Ovary (tissue), 9 donors: ENCODE data around the gene SUSD3. TPM values are rescaled to one million over a fixed set of nuclear protein-coding genes. Genes with fewer than 3 reads are reported as not detected.
"Not testable (repeated sequence)": the region's sequence is repeated elsewhere in the genome, so short reads cannot be mapped to it uniquely, and the experiment has no call there.

Experiments
- DNase-seq, 5 donors: peaks; one replicate each; pipeline ENCODE4 v3.0.0-alpha.2; 2019 to 2020
- H3K27ac ChIP-seq, 2 donors: fragments of 200-600 bp; one replicate each; pipeline versions ENCODE4 v1.5.1 to v1.8.0; 2019 to 2022
- H3K27me3 ChIP-seq: fragments of 200-600 bp; one replicate; pipeline ENCODE4 v1.8.0; 2022
- H3K36me3 ChIP-seq: fragments of 200-600 bp; sonication (generic); one replicate; pipeline ENCODE4 v1.5.1; 2019
- H3K4me1 ChIP-seq: one replicate; pipeline ENCODE4 v1.8.1; 2013; ENCODE audit warnings: mild to moderate bottlenecking, moderate library complexity; ENCODE audit not compliant: insufficient read depth
- H3K4me3 ChIP-seq: fragments of 200-600 bp; sonication (generic); one replicate; pipeline ENCODE4 v1.5.1; 2017
- H3K9me3 ChIP-seq, 2 donors: fragments of 200-600 bp in 1 of 2; sonication (generic) in 1 of 2; one replicate each; pipeline versions ENCODE4 v1.5.1 to v1.8.1; 2013 to 2019; ENCODE audit warnings: mild to moderate bottlenecking in 1 of 2, moderate library complexity in 1 of 2
- CTCF ChIP-seq, 3 donors: fragments of 450-650 bp in 2 of 3; fragments of 200-600 bp in 1 of 3; IDR thresholded peaks; one replicate each; pipeline versions ENCODE4 v1.5.1 to v1.8.0; 2016 to 2022; ENCODE audit warnings: antibody characterized with exemption in 3 of 3, mild to moderate bottlenecking in 1 of 3
- EP300 ChIP-seq: sonication (generic); formaldehyde crosslinking; IDR thresholded peaks from one replicate; pipeline ENCODE4 v1.6.1; 2017; ENCODE audit warnings: antibody characterized with exemption
- POLR2A ChIP-seq: fragments of 450-650 bp; IDR thresholded peaks from one replicate; pipeline ENCODE4 v1.6.1; 2017; ENCODE audit warnings: antibody characterized with exemption, mild to moderate bottlenecking, moderate library complexity
- whole genome bisulfite sequencing, 3 donors: extraction: QIAGEN DNeasy Blood & Tissue Kit in 1 of 3; methylation state at CpG; one replicate each; pipeline versions ENCODE4 v1.1.5 to v1.1.7; 2013 to 2017; 5-methylcytosine and 5-hydroxymethylcytosine counted together
- intact Hi-C, 4 donors: fragments of 100-400 bp; cut with DNase I; formaldehyde crosslinking; loops; one replicate each; pipeline versions ENCODE4 v1.11.0 to v1.15.1; 2022 to 2023
- polyA plus RNA-seq, 2 donors: library from polyadenylated mRNA; stranded (reverse); fragments of 200-250 nt in 1 of 2; fragments of 350-450 nt in 1 of 2; fragmentation: Illumina TruSeq in 1 of 2; extraction: RNeasy Lipid Tissue Mini Kit (QIAGEN cat#74804) in 1 of 2; gene quantifications; one replicate each; pipeline ENCODE4 v1.2.3, GENCODE V29; 2013 to 2014
- total RNA-seq, 7 donors: library from RNA; depleted of rRNA in 2 of 7; stranded (reverse); fragments of >200 nt in 2 of 7; fragmentation: NEBNext Ultra II Directional in 3 of 7; extraction: Animal tissue kit (Norgen Biotek cat#: 25700) in 3 of 7; gene quantifications; one replicate each; pipeline versions ENCODE4 v1.1.0 to v1.2.4, GENCODE V29; 2016 to 2023
- donor health status: DM: no; HTN: no; CAD: no; lungs with moderate emphysema.
- donor health status: DM: no; HTN: no; CAD: no.
- donor health status: Bipolar disorder and iron deficiency.
- donor health status: DM: yes; HTN: yes; CAD: no.
- donor health status: DM: no; HTN: no; CAD: no.
- donor health status: DM: yes; HTN: yes; CAD: no.

The SUSD3 gene
- total and polyA plus RNA-seq, 9 donors, result 9.6 to 66.1 (median 42.4) TPM

- H3K9me3 ChIP-seq, result no peaks in the 10 kb centered on the region
- no peaks in the 10 kb centered on the region for H3K27me3 ChIP-seq
- TF ChIP-seq POLR2A (no peak), CTCF (IDR thresholded peaks at IDR 0.05) (no peak), EP300 (no peak)
- no peak overlapping the region for H3K4me3 ChIP-seq
- H3K27ac ChIP-seq, result no peak overlapping the region
- 95 to 96% (median 96%) methylated on average over 8 of the region's 8 CpGs for WGBS, 3 donors
- peak in 3 of 5 donors; percentile 0 to 28 (median 10) for DNase-seq
- intact Hi-C loops, result no loop called here
- peaks cover 20% of the 10 kb centered on the region for H3K4me1 ChIP-seq
- H3K36me3 ChIP-seq, result no peaks in the 10 kb centered on the region
Observed at GRCh38 chr9:93100276-93100636, 41.8 kb downstream of the SUSD3 start.

- H3K4me3 ChIP-seq, H3K27ac ChIP-seq, H3K36me3 ChIP-seq, H3K9me3 ChIP-seq, intact Hi-C loops, H3K27me3 ChIP-seq: not testable (repeated sequence)
- 87 to 97% (median 96%) methylated on average over 11 of the region's 11 CpGs for WGBS, 3 donors
- DNase-seq, result peak in 4 of 5 donors; percentile 5 to 24 (median 6)
- peaks cover 20% of the 10 kb centered on the region for H3K4me1 ChIP-seq
Observed at GRCh38 chr9:93101086-93101485, 42.6 kb downstream of the SUSD3 start.

- TF ChIP-seq POLR2A, result no peak
- WGBS, 3 donors, result 95 to 100% (median 98%) methylated on average over 1 of the region's 1 CpG
- no peak overlapping the region for H3K4me3 ChIP-seq
- no peaks in the 10 kb centered on the region for H3K27me3 ChIP-seq
- DNase-seq, result no peak
- no peaks in the 10 kb centered on the region for H3K9me3 ChIP-seq
- H3K4me1 ChIP-seq, result peaks cover 2% of the 10 kb centered on the region
- intact Hi-C loops, result loop anchor here in 1 of 4 donors (5.0 kb wide), 1 partner anchor 103 kb away; no protein-coding TSS in a partner anchor
- H3K27ac ChIP-seq, result no peak overlapping the region
- H3K36me3 ChIP-seq, result no peaks in the 10 kb centered on the region
Observed at GRCh38 chr9:93105620-93106019, 47.1 kb downstream of the SUSD3 start.

- H3K27ac ChIP-seq, result no peak overlapping the region
- 85 to 95% (median 90%) methylated on average over 14 of the region's 14 CpGs for WGBS, 3 donors
- peaks cover 2% of the 10 kb centered on the region for H3K4me1 ChIP-seq
- no peaks in the 10 kb centered on the region for H3K36me3 ChIP-seq
- H3K9me3 ChIP-seq, result no peaks in the 10 kb centered on the region
- intact Hi-C loops, result loop anchor here in 1 of 4 donors (5.0 kb wide), 1 partner anchor 105 kb away; no protein-coding TSS in a partner anchor
- peak; percentile 3 to 14 (median 13) for DNase-seq
- H3K27me3 ChIP-seq, result no peaks in the 10 kb centered on the region
- H3K4me3 ChIP-seq, result no peak overlapping the region
- no peak for TF ChIP-seq POLR2A
- no peak for TF ChIP-seq EP300
- TF ChIP-seq CTCF (IDR thresholded peaks at IDR 0.05), result no peak
Observed at GRCh38 chr9:93107151-93107824, 48.8 kb downstream of the SUSD3 start.

GRCh38 chr9:93107825-93108161, 49.3 kb downstream of the SUSD3 start:
- Histone ChIP-seq H3K27ac (no peak overlapping the region), H3K4me1 (peaks cover 2% of the 10 kb centered on the region), H3K9me3 (no peaks in the 10 kb centered on the region), H3K36me3 (no peaks in the 10 kb centered on the region), H3K27me3 (no peaks in the 10 kb centered on the region), H3K4me3 (no peak overlapping the region)
- WGBS, 3 donors, result 87 to 92% (median 88%) methylated on average over 6 of the region's 6 CpGs
- no peak for TF ChIP-seq POLR2A
- no peak for TF ChIP-seq CTCF (IDR thresholded peaks at IDR 0.05)
- TF ChIP-seq EP300, result no peak
- intact Hi-C loops, result loop anchor here in 1 of 4 donors (5.0 kb wide), 1 partner anchor 105 kb away; no protein-coding TSS in a partner anchor
- peak in 1 of 5 donors; percentile 4 for DNase-seq
